Esophagus (tissue), 2 donors: ENCODE measurements around the gene ARHGAP19. TPM values are rescaled to one million over a fixed set of nuclear protein-coding genes. Genes with fewer than 3 reads are reported as not detected.

Source experiments
- H3K27ac ChIP-seq, 2 donors: one replicate each; pipeline ENCODE4 v1.5.1; 2013; ENCODE audit warnings: low read depth in 2 of 2, mild to moderate bottlenecking in 2 of 2, inconsistent platforms in 1 of 2, low read length in 1 of 2, moderate library complexity in 1 of 2
- H3K27me3 ChIP-seq, 2 donors: one replicate each; pipeline ENCODE4 v1.6.1; 2013; ENCODE audit warnings: low read length in 2 of 2, control low read depth in 1 of 2, mild to moderate bottlenecking in 1 of 2; ENCODE audit not compliant: insufficient read depth in 2 of 2, control insufficient read depth in 1 of 2
- H3K36me3 ChIP-seq, 2 donors: one replicate each; pipeline ENCODE4 v1.6.1; 2013; ENCODE audit warnings: low read length in 1 of 2; ENCODE audit not compliant: control insufficient read depth in 2 of 2, insufficient read depth in 2 of 2
- H3K4me1 ChIP-seq, 2 donors: one replicate each; pipeline ENCODE4 v1.6.1; 2013; ENCODE audit warnings: low read length in 1 of 2; ENCODE audit not compliant: control insufficient read depth in 2 of 2, insufficient read depth in 2 of 2
- H3K4me3 ChIP-seq, 2 donors: one replicate each; pipeline ENCODE4 v1.5.1; 2013; ENCODE audit warnings: low read length in 2 of 2, mild to moderate bottlenecking in 2 of 2, low read depth in 1 of 2, moderate library complexity in 1 of 2
- H3K9me3 ChIP-seq, 2 donors: one replicate each; pipeline ENCODE4 v1.6.1; 2013; ENCODE audit warnings: mild to moderate bottlenecking in 2 of 2, low read depth in 1 of 2, low read length in 1 of 2, moderate library complexity in 1 of 2; ENCODE audit not compliant: control insufficient read depth in 2 of 2, insufficient read depth in 1 of 2
- WGBS, 2 donors: extraction: QIAGEN DNeasy Blood & Tissue Kit; methylation state at CpG; one replicate each; pipeline ENCODE4 v1.1.7; 2013; 5-methylcytosine and 5-hydroxymethylcytosine counted together
- polyA plus RNA-seq, 2 donors: library from polyadenylated mRNA; stranded (reverse); fragments of 200-250 nt; gene quantifications; one replicate each; pipeline ENCODE4 v1.2.3, GENCODE V29; 2013
- donor health status: healthy with polysubstance abuse.
- donor health status: Bipolar disorder and iron deficiency.

Gene ARHGAP19
- polyA plus RNA-seq, 2 donors = 1.5 to 3.4 TPM

- H3K9me3 ChIP-seq = no peaks in the 10 kb centered on the region
- H3K36me3 ChIP-seq = no peaks in the 10 kb centered on the region
- 55 to 66% methylated on average over 5 of the region's 5 CpGs for WGBS, 2 donors
- no peak overlapping the region for H3K27ac ChIP-seq
- H3K27me3 ChIP-seq = no peaks in the 10 kb centered on the region
- H3K4me3 ChIP-seq = no peak overlapping the region
- H3K4me1 ChIP-seq = no peaks in the 10 kb centered on the region
These were observed 48.6 kb downstream of the ARHGAP19 start for GRCh38 chr10:97243836-97244235.

GRCh38 chr10:97238855-97239254 lies 53.6 kb downstream of the ARHGAP19 start:
- Histone ChIP-seq H3K9me3 (no peaks in the 10 kb centered on the region), H3K27me3 (no peaks in the 10 kb centered on the region), H3K36me3 (no peaks in the 10 kb centered on the region), H3K4me3 (no peak overlapping the region), H3K27ac (no peak overlapping the region), H3K4me1 (no peaks in the 10 kb centered on the region)
- WGBS, 2 donors = 97 to 99% methylated on average over 5 of the region's 5 CpGs

GRCh38 chr10:97235353-97235752 lies 57.1 kb downstream of the ARHGAP19 start:
- WGBS, 2 donors = 91 to 92% methylated on average over 4 of the region's 4 CpGs
- no peaks in the 10 kb centered on the region for H3K36me3 ChIP-seq
- no peaks in the 10 kb centered on the region for H3K27me3 ChIP-seq

GRCh38 chr10:97234400-97234799 lies 58.0 kb downstream of the ARHGAP19 start:
- no peak overlapping the region for H3K27ac ChIP-seq
- H3K36me3 ChIP-seq = no peaks in the 10 kb centered on the region
- WGBS, 2 donors = 61 to 64% methylated on average over 1 of the region's 1 CpG
- no peak overlapping the region for H3K4me3 ChIP-seq
- no peaks in the 10 kb centered on the region for H3K9me3 ChIP-seq
- no peaks in the 10 kb centered on the region for H3K27me3 ChIP-seq
- no peaks in the 10 kb centered on the region for H3K4me1 ChIP-seq

More at GRCh38 chr10:97235353-97235752, 57.1 kb downstream of the ARHGAP19 start:
- Histone ChIP-seq H3K4me1 (no peaks in the 10 kb centered on the region), H3K27ac (no peak overlapping the region), H3K9me3 (no peaks in the 10 kb centered on the region), H3K4me3 (no peak overlapping the region)

GRCh38 chr10:97230146-97230545 lies 62.3 kb downstream of the ARHGAP19 start:
- no peaks in the 10 kb centered on the region for H3K4me1 ChIP-seq
- H3K36me3 ChIP-seq = peaks cover 3 to 5% of the 10 kb centered on the region in 2 donors
- no peaks in the 10 kb centered on the region for H3K27me3 ChIP-seq
- H3K9me3 ChIP-seq = no peaks in the 10 kb centered on the region
- 95 to 98% methylated on average over 1 of the region's 1 CpG for WGBS, 2 donors
- H3K27ac ChIP-seq = no peak overlapping the region
- H3K4me3 ChIP-seq = no peak overlapping the region

- H3K4me3 ChIP-seq = no peak overlapping the region
- 100% methylated on average over 1 of the region's 1 CpG for WGBS, 2 donors
- H3K27ac ChIP-seq = no peak overlapping the region
- peaks cover 3 to 7% of the 10 kb centered on the region in 2 donors for H3K36me3 ChIP-seq
- no peaks in the 10 kb centered on the region for H3K9me3 ChIP-seq
- no peaks in the 10 kb centered on the region for H3K4me1 ChIP-seq
- no peaks in the 10 kb centered on the region for H3K27me3 ChIP-seq
These were observed 63.0 kb downstream of the ARHGAP19 start for GRCh38 chr10:97229322-97230015.

- Histone ChIP-seq H3K36me3 (peaks cover 3 to 7% of the 10 kb centered on the region in 2 donors), H3K4me3 (no peak overlapping the region), H3K27ac (no peak overlapping the region), H3K27me3 (no peaks in the 10 kb centered on the region), H3K4me1 (no peaks in the 10 kb centered on the region), H3K9me3 (no peaks in the 10 kb centered on the region)
- WGBS, 2 donors = 83 to 95% methylated on average over 1 of the region's 1 CpG
These were observed 63.7 kb downstream of the ARHGAP19 start for GRCh38 chr10:97228775-97229157.

GRCh38 chr10:97228130-97228774 lies 64.2 kb downstream of the ARHGAP19 start:
- Histone ChIP-seq H3K27ac (no peak overlapping the region), H3K27me3 (no peaks in the 10 kb centered on the region), H3K9me3 (no peaks in the 10 kb centered on the region), H3K4me3 (no peak overlapping the region), H3K36me3 (peaks cover 3 to 7% of the 10 kb centered on the region in 2 donors), H3K4me1 (no peaks in the 10 kb centered on the region)
- 76 to 80% methylated on average over 3 of the region's 3 CpGs for WGBS, 2 donors

GRCh38 chr10:97226398-97226797 lies 66.0 kb downstream of the ARHGAP19 start:
- H3K36me3 ChIP-seq = peaks cover 3 to 12% of the 10 kb centered on the region in 2 donors
- H3K4me1 ChIP-seq = no peaks in the 10 kb centered on the region
- 77 to 85% methylated on average over 4 of the region's 4 CpGs for WGBS, 2 donors

More at GRCh38 chr10:97226398-97226797, 66.0 kb downstream of the ARHGAP19 start:
- H3K27ac ChIP-seq = no peak overlapping the region
- H3K4me3 ChIP-seq = no peak overlapping the region
- no peaks in the 10 kb centered on the region for H3K27me3 ChIP-seq
- no peaks in the 10 kb centered on the region for H3K9me3 ChIP-seq
